Measurements from ENCODE around the gene ADAMTS20. TPM values are rescaled to one million over a fixed set of nuclear protein-coding genes. Genes with fewer than 3 reads are reported as not detected.

The ADAMTS20 gene
- total RNA-seq, 1 experiment from 2014 or later, result not detected

- DNase-seq (ENCODE audit: unreplicated experiment), result no peak
- Mint-ChIP-seq H3K4me3 (ENCODE audit: unreplicated experiment) (no peak overlapping the region), H3K27me3 (ENCODE audit: insufficient read depth, unreplicated experiment) (peaks cover 18% of the 10 kb centered on the region), H3K4me1 (ENCODE audit: insufficient read depth, unreplicated experiment) (no peaks in the 10 kb centered on the region), H3K36me3 (ENCODE audit: insufficient read depth, unreplicated experiment) (no peaks in the 10 kb centered on the region), H3K9me3 (ENCODE audit: unreplicated experiment) (no peaks in the 10 kb centered on the region), H3K27ac (ENCODE audit: low read depth, unreplicated experiment) (no peak overlapping the region)
- POLR2A ChIA-PET, result no interaction called here
- TF ChIP-seq, protein P1, sequence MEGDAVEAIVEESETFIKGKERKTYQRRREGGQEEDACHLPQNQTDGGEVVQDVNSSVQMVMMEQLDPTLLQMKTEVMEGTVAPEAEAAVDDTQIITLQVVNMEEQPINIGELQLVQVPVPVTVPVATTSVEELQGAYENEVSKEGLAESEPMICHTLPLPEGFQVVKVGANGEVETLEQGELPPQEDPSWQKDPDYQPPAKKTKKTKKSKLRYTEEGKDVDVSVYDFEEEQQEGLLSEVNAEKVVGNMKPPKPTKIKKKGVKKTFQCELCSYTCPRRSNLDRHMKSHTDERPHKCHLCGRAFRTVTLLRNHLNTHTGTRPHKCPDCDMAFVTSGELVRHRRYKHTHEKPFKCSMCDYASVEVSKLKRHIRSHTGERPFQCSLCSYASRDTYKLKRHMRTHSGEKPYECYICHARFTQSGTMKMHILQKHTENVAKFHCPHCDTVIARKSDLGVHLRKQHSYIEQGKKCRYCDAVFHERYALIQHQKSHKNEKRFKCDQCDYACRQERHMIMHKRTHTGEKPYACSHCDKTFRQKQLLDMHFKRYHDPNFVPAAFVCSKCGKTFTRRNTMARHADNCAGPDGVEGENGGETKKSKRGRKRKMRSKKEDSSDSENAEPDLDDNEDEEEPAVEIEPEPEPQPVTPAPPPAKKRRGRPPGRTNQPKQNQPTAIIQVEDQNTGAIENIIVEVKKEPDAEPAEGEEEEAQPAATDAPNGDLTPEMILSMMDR (IDR thresholded peaks at IDR 0.05; ENCODE audit: unreplicated experiment), result no peak
- CTCF ChIA-PET, result no interaction called here
- no TSS peak for BruUV-seq (replicated peaks)
- intact Hi-C loops (cut with micrococcal nuclease), result no loop called here
These were observed 38.3 kb upstream of the ADAMTS20 start for GRCh38 chr12:43590307-43590706.

DNA sequence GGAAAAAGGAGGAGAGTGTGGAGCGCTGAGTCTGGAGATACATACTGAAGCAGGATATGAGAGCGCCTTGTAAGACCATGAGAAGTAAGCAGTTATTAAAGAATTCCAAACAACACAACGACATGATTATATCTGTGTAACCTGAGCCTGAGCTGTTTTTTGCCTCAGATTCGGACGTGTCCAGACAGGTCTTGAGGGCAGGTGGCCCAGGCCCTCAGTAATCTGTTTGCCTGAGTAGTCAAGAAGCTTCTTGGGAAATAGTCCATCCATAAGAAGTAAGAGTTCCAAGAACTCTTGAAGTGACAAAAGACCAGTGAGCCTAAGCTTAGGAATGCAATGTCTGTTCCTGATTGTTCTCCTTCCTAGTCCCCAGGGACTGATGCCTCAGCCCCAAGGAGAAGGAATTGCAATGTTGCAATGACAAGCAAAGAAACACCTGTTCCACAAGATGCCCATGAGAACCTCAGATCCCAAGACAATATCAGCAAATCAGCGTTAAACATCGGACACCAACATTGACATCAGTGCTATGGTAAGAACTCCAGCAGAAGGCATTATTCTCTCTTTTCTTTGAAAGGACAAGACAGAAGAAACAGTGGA is 34.7 kb upstream of the ADAMTS20 start:
- ChIA-PET CTCF (interaction anchor here (0.5 kb wide), 1 partner anchor 1420 kb away, joined by 5 read pairs; no protein-coding TSS in a partner anchor), POLR2A (interaction anchor here (0.7 kb wide), 1 partner anchor 1120 kb away, joined by 3 read pairs; no protein-coding TSS in a partner anchor)
- peaks cover 10% of the 10 kb centered on the region for H3K27me3 Mint-ChIP-seq (ENCODE audit: insufficient read depth, unreplicated experiment)
- DNase-seq (ENCODE audit: unreplicated experiment), result peak; percentile 73
- H3K27ac Mint-ChIP-seq (ENCODE audit: low read depth, unreplicated experiment), result no peak overlapping the region
- H3K9me3 Mint-ChIP-seq (ENCODE audit: unreplicated experiment), result no peaks in the 10 kb centered on the region
- H3K36me3 Mint-ChIP-seq (ENCODE audit: insufficient read depth, unreplicated experiment), result no peaks in the 10 kb centered on the region
- no peak overlapping the region for H3K4me3 Mint-ChIP-seq (ENCODE audit: unreplicated experiment)
- TF ChIP-seq, protein P1 (IDR thresholded peaks at IDR 0.05; ENCODE audit: unreplicated experiment), result no peak
- H3K4me1 Mint-ChIP-seq (ENCODE audit: insufficient read depth, unreplicated experiment), result no peaks in the 10 kb centered on the region
- no TSS peak for BruUV-seq (replicated peaks)
- intact Hi-C loops (cut with micrococcal nuclease), result no loop called here

DNA sequence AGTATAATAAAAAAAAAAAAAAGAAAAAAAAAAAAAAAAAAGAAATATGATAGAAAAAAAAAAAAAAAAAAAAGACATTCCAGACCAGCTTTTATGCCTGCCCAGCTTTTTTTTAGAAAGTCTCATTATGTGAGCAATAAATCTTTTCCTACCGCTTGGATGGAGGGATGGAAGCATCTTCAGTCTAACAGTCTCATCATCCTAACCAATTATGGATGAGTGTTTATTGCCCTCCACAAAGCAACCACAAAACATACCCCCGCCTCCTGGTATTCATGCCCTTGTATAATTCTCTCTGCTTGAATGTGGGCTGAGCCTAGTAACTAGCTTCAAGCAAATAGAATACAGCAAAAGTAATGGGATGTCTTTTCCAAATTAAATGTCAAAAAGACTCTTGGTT is 33.7 kb upstream of the ADAMTS20 start:
- CTCF ChIA-PET, result no interaction called here
- TF ChIP-seq, protein P1 (IDR thresholded peaks at IDR 0.05; ENCODE audit: unreplicated experiment), result no peak
- H3K4me1 Mint-ChIP-seq (ENCODE audit: insufficient read depth, unreplicated experiment), result no peaks in the 10 kb centered on the region
- H3K27me3 Mint-ChIP-seq (ENCODE audit: insufficient read depth, unreplicated experiment), result peaks cover 18% of the 10 kb centered on the region
- BruUV-seq (replicated peaks), result no TSS peak
- DNase-seq (ENCODE audit: unreplicated experiment), result no peak
- POLR2A ChIA-PET, result interaction anchor here (0.6 kb wide), 1 partner anchor 77 kb away, joined by 3 read pairs; no protein-coding TSS in a partner anchor
- no peaks in the 10 kb centered on the region for H3K36me3 Mint-ChIP-seq (ENCODE audit: insufficient read depth, unreplicated experiment)
- intact Hi-C loops (cut with micrococcal nuclease), result no loop called here
- no peak overlapping the region for H3K27ac Mint-ChIP-seq (ENCODE audit: low read depth, unreplicated experiment)
- H3K4me3 Mint-ChIP-seq (ENCODE audit: unreplicated experiment), result no peak overlapping the region
- no peaks in the 10 kb centered on the region for H3K9me3 Mint-ChIP-seq (ENCODE audit: unreplicated experiment)

GRCh38 chr12:43580601-43581000 is 28.6 kb upstream of the ADAMTS20 start:
- no peaks in the 10 kb centered on the region for H3K36me3 Mint-ChIP-seq (ENCODE audit: insufficient read depth, unreplicated experiment)
- H3K4me1 Mint-ChIP-seq (ENCODE audit: insufficient read depth, unreplicated experiment), result no peaks in the 10 kb centered on the region
- H3K4me3 Mint-ChIP-seq (ENCODE audit: unreplicated experiment), result no peak overlapping the region
- no peak for DNase-seq (ENCODE audit: unreplicated experiment)
- CTCF ChIA-PET, result no interaction called here
- POLR2A ChIA-PET, result no interaction called here
- peaks cover 48% of the 10 kb centered on the region for H3K27me3 Mint-ChIP-seq (ENCODE audit: insufficient read depth, unreplicated experiment)
- no peaks in the 10 kb centered on the region for H3K9me3 Mint-ChIP-seq (ENCODE audit: unreplicated experiment)
- TF ChIP-seq, protein P1 (IDR thresholded peaks at IDR 0.05; ENCODE audit: unreplicated experiment), result no peak
- H3K27ac Mint-ChIP-seq (ENCODE audit: low read depth, unreplicated experiment), result no peak overlapping the region
- intact Hi-C loops (cut with micrococcal nuclease), result no loop called here
- BruUV-seq (replicated peaks), result no TSS peak

All from MCF 10A (cell line).